SIG-M5 (cell line): ENCODE measurements around the gene FGF22.
"Not testable (repeated sequence)": the region's sequence is repeated elsewhere in the genome, so short reads cannot be mapped to it uniquely, and the experiment has no call there.

Experiments
- DNase-seq: peaks from one replicate; lab custom pipeline; 2025; lab: John Stamatoyannopoulos, UW

The FGF22 gene

DNA sequence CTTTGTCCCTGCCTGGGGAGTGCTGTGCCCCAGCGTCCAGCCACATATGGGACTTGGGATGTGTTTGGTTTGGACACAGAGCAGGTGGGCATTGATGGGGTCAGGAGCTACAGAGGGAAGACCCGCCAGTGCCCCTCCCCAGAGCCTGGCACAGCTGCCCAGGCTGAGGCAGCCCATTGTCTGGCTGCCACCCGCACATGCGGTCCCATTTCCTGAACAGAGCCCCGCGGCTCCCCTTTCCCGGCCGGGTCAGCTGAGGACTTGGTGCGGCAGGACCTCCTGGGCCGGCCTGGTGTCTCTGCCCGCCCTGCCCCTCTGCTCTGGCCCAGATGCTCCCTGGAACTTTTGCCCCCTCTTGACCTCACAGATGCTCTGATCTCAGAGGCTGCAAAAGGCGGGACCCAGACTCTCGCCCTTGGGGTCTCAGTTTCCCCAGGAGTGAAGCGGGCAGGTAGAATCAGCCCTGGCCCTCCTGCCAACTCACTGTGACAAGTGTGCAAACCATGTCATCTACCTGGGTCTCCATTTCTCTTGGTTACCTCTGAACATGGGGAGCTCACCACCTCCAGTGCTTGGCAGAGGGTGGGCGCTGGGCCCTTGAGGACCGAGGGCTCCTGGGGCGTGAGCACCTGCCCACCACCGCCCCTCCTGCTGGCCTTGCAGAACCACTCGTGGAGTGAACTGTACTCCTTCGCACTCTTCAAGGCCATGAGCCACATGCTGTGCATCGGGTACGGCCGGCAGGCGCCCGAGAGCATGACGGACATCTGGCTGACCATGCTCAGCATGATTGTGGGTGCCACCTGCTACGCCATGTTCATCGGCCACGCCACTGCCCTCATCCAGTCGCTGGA is 32.2 kb upstream of the FGF22 start:
- DNase-seq = no peak

DNA sequence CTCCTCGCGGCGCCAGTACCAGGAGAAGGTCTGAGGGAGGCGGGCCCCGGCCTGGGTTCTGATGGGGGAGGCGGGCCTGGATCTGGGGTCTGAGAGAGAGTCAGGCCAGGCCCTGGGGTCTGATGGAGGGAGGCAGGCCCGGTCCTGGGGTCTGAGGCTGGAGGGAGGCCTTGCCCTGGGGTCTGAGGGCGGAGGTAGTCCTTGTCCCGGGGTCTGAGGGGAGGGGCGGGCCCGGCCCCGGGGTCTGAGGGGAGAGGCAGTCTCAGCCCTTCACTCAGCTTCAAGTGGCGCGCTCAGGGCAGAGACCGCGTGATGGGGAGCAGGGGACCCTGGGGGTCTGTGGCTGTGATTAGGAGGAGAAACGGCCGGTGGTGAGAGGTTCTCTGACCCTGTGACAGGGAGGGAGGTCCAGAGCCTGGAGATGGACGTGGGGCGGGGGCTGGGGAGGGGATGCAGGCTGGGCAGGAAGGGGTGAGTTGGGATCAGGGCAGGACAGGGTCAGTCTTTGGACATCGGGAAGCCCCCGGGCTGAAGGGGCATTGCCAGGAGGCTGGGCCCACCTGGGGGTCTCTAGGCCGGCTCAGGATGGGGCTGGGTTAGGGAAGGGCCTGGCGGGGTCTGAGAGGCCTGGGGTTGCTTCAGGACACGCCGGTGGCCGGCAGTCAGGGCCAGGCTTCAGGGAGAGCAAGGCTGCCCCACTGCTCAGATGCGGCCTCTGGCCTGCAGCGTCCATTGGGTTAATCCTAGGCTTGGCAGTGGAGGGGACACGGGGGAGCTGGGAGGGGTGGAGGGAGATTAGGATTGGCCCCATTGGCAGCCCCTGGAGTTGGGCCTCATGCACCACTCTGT is 31.3 kb upstream of the FGF22 start:
- DNase-seq = no peak

DNA sequence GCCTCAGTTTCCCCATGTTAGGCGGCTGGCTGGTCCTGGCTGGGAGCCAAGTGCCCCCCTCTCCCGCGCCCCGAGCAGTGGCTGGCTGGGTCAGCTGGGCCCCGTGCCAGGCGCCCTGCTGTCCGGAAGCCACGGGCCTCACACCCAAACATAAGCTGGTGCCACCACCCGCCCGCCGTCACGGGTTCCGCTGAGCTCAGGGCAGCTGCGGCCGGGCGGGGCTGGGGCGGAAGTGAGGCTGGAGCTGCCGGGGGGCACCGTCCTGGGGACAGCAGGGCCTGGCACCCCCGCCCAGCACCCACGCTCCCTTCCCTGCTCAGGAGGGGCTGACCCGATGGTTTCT is 30.7 kb upstream of the FGF22 start:
- no peak for DNase-seq

DNA sequence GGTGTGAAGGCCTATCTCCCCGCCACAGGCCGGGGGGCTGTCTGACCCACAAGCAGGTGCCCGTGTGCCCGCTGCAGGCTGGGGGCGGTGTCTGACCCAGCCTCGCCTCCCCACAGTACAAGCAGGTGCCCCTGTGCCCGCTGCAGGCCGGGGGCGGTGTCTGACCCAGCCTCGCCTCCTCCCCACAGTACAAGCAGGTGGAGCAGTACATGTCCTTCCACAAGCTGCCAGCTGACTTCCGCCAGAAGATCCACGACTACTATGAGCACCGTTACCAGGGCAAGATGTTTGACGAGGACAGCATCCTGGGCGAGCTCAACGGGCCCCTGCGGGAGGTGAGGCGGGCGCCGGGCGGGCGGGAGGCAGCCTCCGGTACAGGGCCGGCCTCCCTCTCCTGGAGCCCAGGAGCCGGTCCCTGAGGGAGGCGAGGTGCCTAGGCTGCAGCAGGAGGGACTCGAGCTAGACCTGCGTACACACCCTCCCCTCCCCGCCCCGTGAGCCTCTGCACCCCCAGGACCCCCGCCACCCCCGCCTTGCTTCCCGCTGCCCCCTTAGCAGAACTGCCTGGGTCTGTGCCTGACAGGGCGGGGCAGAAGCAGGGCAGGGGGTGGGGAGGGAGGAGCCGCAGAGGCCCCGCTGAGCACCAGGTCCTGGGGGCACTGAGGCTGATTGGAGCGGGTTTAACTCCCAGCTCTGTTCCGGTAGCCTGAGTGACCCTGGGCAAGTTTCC is 29.4 kb upstream of the FGF22 start:
- no peak for DNase-seq

DNA sequence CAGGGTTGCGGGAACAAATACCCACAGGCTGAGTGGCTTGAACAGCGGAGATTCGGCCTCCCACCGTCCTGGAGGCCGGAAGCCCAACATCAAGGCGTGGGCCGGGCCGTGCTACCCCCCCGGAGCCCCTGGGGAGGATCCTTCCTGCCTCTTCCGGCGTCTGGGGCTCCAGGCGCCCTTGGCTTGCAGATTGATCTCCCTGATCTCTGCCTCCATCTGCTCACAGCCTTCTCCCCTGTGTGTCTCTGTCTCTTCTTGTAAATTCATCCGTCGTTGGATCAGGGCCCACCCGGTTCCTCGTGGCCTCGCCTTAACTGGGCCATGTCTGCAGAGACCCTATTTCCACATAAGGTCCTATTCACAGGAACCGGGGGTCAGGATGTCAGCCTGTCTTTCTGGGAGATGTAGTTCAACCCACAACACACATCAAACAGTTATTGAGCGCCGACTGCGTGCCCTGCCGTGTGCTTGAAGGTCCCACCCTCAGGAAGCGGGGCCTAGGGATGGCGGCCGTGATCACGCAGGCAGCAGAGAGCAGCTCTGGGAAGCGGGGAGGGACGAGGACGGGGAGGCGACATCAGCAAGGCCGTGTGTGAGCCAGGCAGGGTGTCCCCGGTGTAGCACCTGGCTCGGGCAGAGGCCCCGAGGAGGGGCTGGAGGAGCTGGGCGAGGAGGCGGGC is 28.7 kb upstream of the FGF22 start:
- DNase-seq = no peak

DNA sequence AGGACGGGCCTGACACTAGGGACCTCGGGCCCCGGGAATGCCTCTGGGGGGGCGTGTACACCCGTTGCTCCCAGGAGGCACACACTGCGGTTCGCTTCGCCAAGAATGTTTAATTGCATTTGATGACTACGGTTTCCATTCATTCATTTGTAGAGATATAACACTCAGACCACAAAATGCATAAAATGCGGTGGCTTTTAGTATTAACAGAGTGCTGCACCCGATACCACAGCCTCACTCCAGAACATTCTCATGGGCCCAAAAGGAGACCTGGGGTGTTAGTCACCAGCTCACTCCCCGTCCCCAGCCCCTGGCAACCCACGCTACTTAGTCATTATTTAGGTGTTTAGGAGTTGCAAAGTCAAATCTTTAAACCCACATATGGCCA is 28.2 kb upstream of the FGF22 start:
- no peak for DNase-seq

DNA sequence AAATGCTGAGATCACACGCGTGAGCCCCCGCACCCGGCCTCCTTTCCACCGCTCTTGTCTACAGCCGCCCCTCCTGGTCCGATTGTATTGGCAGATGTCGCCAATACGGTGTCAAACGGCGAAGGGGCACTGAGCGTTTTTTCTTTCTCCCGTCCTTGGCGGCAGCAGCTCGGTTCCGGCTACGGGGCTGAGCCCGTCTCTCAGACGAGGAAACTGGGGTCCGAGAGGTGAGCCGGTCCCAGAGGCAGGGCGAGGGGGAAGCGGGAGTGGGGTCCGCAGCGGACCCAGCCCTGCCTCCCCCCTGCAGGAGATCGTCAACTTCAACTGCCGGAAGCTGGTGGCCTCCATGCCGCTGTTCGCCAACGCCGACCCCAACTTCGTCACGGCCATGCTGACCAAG is 26.7 kb upstream of the FGF22 start:
- no peak for DNase-seq

DNA sequence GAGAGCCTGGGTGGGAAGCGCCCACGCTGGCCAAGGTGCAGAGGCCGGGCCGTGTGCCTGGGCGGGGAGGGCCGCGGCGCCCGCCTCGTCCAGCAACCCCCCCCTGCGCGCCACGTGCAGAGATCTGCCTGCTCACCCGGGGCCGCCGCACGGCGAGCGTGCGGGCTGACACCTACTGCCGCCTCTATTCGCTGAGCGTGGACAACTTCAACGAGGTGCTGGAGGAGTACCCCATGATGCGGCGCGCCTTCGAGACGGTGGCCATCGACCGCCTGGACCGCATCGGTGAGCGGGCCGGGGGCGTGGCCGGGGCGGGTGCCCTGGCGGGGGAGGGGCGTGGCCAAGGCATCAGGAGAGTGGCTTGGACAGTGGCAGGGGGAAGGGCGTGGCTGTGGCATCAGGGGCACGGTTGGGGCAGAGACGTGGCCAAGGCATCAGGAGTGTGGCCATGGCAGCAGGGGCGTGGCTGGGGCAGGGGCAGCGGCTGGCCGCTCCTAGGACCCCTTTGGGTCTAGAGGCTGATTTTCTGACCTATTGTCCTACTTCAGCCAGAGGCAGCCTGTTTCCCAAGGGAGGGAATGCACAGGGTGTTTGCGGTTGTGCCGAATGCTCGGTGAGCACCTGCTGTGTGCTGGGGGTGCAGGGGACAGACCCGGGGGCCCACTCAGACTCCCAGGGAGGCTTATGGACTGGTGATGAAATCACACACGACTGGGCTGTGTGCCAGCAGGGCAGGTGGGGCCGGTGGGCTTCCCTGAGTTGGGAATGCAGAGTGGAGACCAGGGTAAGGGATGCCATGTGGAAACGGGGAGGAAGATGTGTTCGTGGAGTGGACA is 25.7 kb upstream of the FGF22 start:
- DNase-seq = no peak

DNA sequence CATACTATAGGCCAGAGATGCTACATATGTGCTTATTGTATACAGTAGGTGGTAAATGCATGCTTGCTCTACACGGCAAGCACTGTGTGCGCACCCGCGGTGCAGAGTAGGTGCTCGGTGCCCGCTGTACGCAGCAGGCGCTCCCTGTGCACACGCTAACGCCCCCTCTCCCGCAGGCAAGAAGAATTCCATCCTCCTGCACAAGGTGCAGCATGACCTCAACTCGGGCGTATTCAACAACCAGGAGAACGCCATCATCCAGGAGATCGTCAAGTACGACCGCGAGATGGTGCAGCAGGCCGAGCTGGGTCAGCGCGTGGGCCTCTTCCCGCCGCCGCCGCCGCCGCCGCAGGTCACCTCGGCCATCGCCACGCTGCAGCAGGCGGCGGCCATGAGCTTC is 24.1 kb upstream of the FGF22 start:
- no peak for DNase-seq

DNA sequence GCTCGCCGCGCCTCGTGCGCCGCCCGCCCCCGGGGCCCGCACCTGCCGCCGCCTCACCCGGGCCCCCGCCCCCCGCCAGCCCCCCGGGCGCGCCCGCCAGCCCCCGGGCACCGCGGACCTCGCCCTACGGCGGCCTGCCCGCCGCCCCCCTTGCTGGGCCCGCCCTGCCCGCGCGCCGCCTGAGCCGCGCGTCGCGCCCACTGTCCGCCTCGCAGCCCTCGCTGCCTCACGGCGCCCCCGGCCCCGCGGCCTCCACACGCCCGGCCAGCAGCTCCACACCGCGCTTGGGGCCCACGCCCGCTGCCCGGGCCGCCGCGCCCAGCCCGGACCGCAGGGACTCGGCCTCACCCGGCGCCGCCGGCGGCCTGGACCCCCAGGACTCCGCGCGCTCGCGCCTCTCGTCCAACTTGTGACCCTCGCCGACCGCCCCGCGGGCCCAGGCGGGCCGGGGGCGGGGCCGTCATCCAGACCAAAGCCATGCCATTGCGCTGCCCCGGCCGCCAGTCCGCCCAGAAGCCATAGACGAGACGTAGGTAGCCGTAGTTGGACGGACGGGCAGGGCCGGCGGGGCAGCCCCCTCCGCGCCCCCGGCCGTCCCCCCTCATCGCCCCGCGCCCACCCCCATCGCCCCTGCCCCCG is 23.5 kb upstream of the FGF22 start:
- no peak for DNase-seq

DNA sequence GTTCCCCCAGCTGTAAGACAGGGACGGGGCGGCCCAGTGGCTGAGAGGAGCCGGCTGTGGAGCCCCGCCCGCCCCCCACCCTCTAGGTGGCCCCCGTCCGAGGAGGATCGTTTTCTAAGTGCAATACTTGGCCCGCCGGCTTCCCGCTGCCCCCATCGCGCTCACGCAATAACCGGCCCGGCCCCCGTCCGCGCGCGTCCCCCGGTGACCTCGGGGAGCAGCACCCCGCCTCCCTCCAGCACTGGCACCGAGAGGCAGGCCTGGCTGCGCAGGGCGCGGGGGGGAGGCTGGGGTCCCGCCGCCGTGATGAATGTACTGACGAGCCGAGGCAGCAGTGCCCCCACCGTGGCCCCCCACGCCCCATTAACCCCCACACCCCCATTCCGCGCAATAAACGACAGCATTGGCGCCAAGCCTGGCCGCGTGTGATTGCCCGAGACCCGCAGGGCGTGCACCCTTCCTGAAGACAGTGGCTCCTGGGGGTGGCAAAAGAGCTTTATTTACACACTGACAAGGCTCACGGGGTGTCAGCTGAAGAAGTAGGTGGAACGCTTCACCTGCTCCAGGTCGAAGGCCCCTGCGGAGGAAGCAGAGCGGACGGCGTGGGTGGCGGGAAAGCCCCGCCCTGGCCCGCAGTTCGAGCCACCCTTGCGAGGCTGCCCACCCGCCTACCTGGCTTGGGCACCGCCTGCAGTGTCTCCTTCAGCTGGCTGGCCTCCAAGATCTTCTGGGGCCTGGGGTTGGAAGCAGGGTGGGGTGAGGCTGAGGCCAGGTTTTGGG is 22.7 kb upstream of the FGF22 start:
- no peak for DNase-seq

DNA sequence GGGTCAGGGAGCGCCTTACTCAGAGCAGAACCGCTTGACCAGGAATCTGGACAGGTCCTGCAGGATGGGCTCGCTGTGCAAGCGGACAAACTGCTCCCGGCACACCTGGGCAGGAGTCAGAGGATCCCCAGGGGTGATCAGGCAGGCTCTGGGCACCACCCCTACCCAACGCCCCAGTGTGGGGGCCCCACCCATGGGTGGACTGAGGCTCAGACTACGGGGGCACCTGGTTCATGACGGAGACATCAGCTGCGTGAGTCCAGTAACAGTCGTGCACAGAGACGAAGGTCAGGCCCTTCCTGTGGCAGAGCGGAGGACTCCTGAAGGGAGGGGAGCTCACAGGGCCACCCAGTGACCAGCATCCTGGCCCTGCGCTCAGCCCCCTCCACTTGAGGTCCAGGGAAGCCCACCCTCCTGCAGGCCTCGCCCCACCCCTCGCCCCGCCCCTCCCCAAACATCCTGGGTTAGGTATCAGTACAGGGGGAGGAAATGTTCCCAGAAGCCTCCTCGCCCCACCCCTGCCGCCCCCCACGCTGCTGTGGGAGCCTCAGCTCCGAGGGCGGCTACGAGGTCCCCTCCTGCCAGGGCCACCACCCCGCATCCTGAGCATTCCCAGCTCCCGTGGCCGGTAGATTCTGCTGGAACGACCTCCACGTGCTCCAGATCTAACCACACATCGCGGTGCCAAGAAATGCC is 22.0 kb upstream of the FGF22 start:
- DNase-seq = no peak

DNA sequence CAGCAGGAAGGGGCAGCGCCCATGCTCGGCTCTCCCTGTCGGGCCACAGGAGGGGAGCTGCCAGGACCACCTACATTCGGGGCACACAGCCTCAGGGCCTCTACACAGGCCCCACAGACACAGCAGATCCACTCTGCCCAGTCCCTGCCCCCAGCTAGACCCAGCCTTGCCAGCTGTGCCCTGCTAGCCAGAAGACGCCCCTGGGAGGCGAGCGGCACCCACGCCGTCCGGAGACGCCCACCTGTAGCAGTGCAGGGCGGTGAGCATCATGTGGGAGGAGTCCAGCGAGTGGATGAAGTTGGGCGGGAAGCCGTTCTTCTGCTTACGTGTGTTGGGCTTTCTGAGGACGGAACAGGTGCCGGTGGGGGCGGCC is 21.4 kb upstream of the FGF22 start:
- DNase-seq = no peak

DNA sequence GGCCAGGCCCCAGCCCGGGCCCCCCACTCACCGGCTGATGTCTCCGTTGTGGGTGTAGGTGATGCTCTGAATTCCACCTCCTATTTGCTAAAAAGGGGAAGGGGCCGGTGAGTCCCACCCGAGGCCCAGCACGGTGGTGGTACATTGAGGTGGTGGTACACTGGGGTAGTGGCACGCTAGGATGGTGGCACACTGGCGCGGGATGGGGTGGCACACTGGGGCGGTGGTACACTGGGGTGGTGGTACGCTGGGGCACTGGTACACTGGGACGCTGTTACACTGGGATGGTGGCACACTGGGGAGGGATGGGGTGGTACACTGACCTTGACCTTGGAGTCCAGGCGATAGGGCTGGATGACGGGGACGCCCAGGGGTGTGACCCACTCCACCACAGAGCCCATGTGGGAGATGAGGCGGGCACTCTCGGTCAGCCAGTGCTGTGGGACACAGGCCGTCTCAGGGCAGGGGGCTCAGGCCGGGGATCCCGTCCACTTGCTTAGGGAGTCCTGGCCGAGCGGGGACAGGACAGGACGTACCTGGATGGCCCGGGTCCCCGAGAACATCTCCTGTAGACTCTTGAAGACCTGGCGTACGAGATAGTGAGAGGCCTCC is 20.9 kb upstream of the FGF22 start:
- no peak for DNase-seq

DNA sequence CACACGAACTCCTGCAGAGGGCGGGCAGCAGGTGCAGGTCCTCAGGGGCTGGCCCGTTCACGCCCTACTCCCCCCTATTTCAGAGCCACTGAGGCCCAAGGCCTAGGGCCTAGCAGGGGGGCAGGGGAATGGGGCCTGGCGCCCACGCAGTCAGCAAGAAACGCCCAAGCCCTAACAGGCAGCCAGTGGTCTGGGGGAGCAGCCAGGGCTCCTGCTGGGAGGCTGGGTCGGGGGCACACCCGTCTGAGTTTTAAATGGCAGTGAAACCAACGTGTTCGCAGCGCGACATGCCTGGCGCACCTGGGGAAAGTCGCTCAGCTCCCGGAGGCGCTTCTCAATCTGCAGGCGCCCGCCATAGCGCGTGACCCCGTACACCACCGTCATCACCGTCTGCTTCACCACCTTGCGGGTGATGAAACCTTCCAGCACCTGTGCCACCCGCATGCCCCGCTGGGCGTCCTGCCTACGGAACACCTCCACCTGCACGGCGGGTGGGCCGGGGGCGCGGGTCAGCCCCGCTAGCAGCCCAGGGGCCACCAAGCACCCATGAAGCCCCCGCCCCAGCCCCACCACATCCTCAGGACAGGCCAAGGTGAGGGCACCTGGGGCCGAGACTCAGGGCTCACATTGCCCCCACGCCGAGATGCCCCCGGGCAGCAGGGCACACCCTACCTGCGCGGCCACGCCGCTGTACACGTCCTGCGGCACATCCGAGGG is 20.2 kb upstream of the FGF22 start:
- DNase-seq = no peak

DNA sequence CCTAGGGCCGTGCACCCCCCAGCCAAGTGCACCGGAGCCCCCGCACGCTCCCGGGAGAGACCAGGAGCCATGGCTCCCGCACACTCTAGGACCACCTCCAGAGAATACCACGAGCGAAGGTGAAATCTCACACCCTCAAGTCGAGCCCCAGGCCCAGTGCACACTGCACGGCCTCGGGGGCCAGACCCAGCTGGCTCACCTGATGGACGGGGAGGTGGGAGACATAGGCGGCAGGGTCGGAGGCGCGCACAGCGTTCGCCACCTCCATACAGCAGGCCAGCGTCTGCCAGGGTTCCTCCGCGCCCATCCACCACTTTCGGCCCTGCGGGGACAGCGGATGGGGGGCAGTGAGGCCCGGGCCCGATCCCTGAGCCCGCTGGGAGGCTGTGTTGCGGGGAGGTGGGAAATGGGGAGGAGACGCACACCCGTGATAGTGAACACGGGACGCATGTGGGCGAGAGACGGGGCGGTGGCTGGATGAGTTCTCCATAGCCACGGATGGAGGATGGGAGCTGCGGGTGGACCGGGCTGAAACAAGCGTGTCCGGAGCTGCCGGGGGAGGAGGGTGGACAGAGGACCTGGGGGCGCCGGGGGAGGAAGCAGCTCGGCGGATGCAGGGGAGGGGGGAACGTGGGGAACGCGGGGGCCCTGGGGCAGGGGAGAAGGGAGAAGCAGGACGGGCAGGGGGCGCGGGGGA is 19.4 kb upstream of the FGF22 start:
- no peak for DNase-seq

DNA sequence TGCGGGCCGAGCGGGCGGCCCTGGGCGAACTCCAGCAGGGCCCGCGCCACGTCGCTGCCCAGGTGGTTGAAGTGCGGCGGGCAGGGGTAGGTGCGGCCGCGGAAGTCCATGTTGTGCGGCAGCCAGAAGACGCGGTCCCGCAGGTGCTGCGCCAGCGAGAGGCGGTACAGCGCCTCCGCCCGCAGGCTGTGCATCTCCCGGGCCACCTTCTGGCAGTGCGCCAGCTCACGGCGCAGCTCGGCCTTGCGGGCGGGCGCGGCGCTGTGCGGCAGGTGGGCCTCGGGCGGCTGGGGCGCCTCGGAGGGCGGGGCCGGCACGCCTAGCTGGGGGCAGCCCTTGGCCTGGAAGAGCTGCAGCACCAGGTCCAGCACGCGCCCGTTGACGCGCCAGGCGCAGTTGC is 18.5 kb upstream of the FGF22 start:
- not testable (repeated sequence) for DNase-seq

DNA sequence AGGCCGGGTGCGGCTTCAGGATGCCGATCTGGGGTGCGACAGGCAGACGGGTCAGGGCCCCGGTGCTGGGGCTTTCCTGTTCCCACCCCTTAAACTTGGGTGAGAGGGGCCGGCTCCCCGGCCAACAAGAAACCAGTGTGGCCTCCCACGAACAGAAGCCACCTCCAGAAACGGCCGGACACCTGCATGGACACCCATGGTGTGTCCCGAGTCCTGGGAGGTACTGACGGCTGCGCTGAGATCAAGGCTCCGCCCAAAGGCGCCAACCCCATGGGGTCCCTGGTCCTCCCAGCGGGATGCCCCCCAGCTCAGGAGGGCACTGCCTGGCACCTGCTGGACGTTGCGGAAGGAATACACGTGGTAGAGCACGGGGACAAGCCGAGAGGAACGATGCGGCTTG is 17.9 kb upstream of the FGF22 start:
- DNase-seq = no peak
